BJ (cell line): ENCODE data around the gene VAMP4. TPM values are rescaled to one million over a fixed set of nuclear protein-coding genes. Genes with fewer than 3 reads are reported as not detected.
A peak's percentile ranks its signal among the peaks of the same experiment; 100 is the strongest.

ENCODE experiments used
- CTCF ChIA-PET: fragments of 350-600 bp; formaldehyde crosslinking; extraction: SDS; loops from one replicate; lab custom pipeline; 2021; ENCODE audit warnings: antibody characterized with exemption, inconsistent platforms; lab: Yijun Ruan, JAX
- POLR2A ChIA-PET: fragments of 300-600 bp; sonication (Branson Sonifier 250); formaldehyde crosslinking; extraction: SDS; loops from one replicate; lab custom pipeline; 2021; ENCODE audit warnings: antibody characterized with exemption; lab: Charles Lee
- DNase-seq: peaks from one replicate; pipeline ENCODE4 v3.0.0-alpha.2; 2011; ENCODE audit warnings: low read depth
- H3K27me3 ChIP-seq: 2 replicates; pipeline ENCODE4 v1.6.0; 2011; ENCODE audit warnings: low read length; ENCODE audit not compliant: control insufficient read depth, insufficient read depth
- H3K36me3 ChIP-seq: 2 replicates; pipeline ENCODE4 v1.5.1; 2011; ENCODE audit warnings: low read length; ENCODE audit not compliant: control insufficient read depth, insufficient read depth
- H3K4me3 ChIP-seq: 2 replicates; pipeline ENCODE4 v1.5.1; 2011; ENCODE audit warnings: low read depth, mild to moderate bottlenecking, control low read depth, low read length
- CTCF ChIP-seq: IDR thresholded peaks from 2 replicates; pipeline ENCODE4 v1.5.1; 2011; ENCODE audit warnings: low read depth, mild to moderate bottlenecking, control low read depth, inconsistent platforms, low read length, moderate library complexity; ENCODE audit not compliant: insufficient read depth
- polyA minus RNA-seq: library from RNA; depleted of rRNA, polyadenylated mRNA; stranded (reverse); fragments of >200 nt; gene quantifications from 2 replicates; pipeline ENCODE4 v1.2.3, GENCODE V29; 2011; rRNA and poly(A)+ RNA removed
- polyA plus RNA-seq: library from polyadenylated mRNA; depleted of rRNA; stranded (reverse); fragments of >200 nt; gene quantifications from 2 replicates; pipeline ENCODE4 v1.2.3, GENCODE V29; 2011; rRNA removed

Gene VAMP4
- 4.5 and 9.9 TPM in 2 replicates for polyA plus RNA-seq
- 1.8 and 2.0 TPM in 2 replicates for polyA minus RNA-seq

DNA sequence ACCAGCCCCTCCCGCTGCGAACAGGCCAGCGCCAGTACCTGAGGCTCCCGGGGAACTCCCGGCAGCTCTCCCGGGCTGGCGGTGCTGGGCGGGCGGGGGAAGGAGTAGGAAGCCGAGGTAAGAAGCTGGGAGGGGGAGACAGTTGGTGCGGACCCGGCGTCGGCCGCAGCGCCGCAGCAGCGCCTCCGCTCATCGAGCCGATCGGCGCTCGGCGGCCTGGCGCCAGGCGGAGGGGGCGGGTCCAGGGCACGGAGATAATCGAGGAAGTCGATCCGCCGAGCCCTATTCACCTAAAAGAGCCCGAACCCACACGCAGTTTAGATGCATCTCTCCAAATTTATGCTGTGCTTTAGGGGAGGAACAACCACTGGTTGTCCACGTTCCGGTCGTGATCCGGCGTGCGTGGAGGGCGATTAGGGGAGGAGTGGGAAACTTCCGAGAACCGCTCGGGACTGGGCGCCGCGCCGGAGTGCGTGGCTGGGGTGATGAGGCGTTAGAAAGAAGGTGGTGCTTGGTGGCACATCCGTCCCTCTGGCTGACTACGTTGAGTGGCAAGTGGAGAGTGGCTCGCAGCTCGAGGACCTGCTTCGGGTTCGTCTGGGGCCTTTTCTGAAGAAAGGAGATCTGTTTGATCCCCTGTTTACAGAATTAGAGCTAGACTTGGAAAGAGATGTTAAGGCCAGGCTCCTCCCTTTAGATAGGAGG lies at the start of gene VAMP4:
TSS of gene VAMP4 (minus strand) at position 194 of the 705 bp plus-strand sequence. CDS start 3,651 bp downstream, outside the sequence.
- ChIA-PET CTCF (interaction anchor here (1.1 to 2.1 kb wide), 6 partner anchors 12 to 400 kb away, joined by 3 to 10 read pairs (median 5); no protein-coding TSS in a partner anchor), POLR2A (no interaction called here)
- Histone ChIP-seq H3K4me3 (peak within 1 kb of the TSS; percentile 66), H3K36me3 (no peaks in the 10 kb centered on the region), H3K27me3 (no peaks in the 10 kb centered on the region)
- no peak for TF ChIP-seq CTCF
- no peak for DNase-seq

- CTCF ChIA-PET, result interaction anchor here (1.0 to 2.5 kb wide), 3 partner anchors 8 to 12 kb away, joined by 3 to 8 read pairs (median 7); no protein-coding TSS in a partner anchor
- no peak for DNase-seq
- no peak overlapping the region for H3K4me3 ChIP-seq
- peaks cover 17% of the 10 kb centered on the region for H3K36me3 ChIP-seq
- no peaks in the 10 kb centered on the region for H3K27me3 ChIP-seq
- POLR2A ChIA-PET, result no interaction called here
- TF ChIP-seq CTCF, result no peak
Measured at GRCh38 chr1:171790318-171790717, 48.5 kb upstream of the VAMP4 start.

- Histone ChIP-seq H3K4me3 (no peak overlapping the region), H3K36me3 (peaks cover 21% of the 10 kb centered on the region), H3K27me3 (no peaks in the 10 kb centered on the region)
- TF ChIP-seq CTCF, result no peak
- DNase-seq, result peak; percentile 66
- ChIA-PET POLR2A (no interaction called here), CTCF (interaction anchor here (0.5 to 2.6 kb wide), 2 partner anchors 12 to 149 kb away, joined by 3 to 7 read pairs; no protein-coding TSS in a partner anchor)
Measured at GRCh38 chr1:171788696-171789095, 46.8 kb upstream of the VAMP4 start.

DNA sequence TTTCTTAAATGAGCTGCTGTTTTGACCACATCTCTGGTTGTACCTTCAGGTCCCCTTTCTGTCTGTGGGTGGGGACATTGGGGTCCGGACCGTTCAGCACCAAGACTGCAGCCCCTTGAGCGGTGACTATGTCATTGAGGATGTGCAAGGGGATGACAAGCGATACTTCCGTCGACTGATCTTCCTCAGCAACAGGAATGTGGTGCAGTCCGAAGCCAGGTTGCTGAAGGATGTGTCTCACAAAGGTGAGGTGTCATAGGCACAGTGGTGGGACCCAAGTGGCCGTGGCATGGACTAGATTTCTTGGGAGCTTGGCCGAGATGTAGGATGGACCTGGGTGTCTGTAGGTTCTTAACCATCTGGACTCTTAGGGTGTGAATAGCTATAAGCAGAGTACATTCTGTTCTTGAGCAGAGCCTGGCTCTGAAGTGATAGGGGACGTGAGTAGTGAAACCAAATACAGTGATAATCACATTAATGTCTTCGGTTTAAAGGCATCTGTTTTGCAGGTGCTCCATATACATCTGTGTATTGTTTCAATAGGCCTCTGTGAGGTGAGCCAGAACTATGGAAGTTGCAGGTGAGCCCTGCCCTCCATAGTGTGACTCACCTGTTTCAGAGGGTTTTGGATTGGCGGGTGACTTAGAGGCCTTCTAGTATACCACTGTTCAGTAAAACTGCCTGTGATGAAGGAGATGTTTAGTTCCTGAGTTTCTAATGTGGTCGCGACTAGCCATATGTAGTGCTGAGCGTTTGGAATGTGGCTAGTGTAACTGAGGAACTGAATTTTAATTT lies 46.0 kb upstream of the VAMP4 start:
- no peak for TF ChIP-seq CTCF
- Histone ChIP-seq H3K36me3 (peaks cover 22% of the 10 kb centered on the region), H3K27me3 (no peaks in the 10 kb centered on the region), H3K4me3 (no peak overlapping the region)
- POLR2A ChIA-PET, result no interaction called here
- CTCF ChIA-PET, result interaction anchor here (0.5 to 2.6 kb wide), 2 partner anchors 13 to 148 kb away, joined by 3 to 7 read pairs; no protein-coding TSS in a partner anchor
- DNase-seq, result no peak

DNA sequence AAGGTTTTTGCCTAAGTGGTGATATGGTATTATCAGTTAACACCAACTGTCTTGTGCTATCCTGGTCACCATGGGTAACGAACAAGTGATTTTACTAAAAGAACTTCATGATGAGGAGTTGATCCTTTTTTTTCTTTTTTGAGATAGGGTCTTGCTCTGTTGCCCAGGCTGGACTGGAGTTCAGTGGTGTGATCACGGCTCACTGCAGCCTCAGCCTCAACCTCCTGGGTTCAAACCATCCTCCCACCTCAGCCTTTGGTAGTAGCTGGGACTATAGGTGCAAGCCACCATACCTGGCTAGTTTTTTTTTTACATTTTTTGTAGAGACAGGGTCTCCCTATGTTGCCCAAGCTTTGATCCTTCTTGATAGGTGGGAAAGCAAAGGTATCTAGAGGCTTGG lies 44.7 kb upstream of the VAMP4 start:
- DNase-seq, result no peak
- H3K36me3 ChIP-seq, result peaks cover 22% of the 10 kb centered on the region
- H3K27me3 ChIP-seq, result no peaks in the 10 kb centered on the region
- CTCF ChIA-PET, result interaction anchor here (1.7 kb wide), 1 partner anchor 198 kb away, joined by 5 read pairs; no protein-coding TSS in a partner anchor
- POLR2A ChIA-PET, result no interaction called here
- H3K4me3 ChIP-seq, result no peak overlapping the region
- no peak for TF ChIP-seq CTCF
